SK-N-SH (cell line): ENCODE measurements around the gene PSMF1. TPM values are rescaled to one million over a fixed set of nuclear protein-coding genes. Genes with fewer than 3 reads are reported as not detected.

Source experiments
- CTCF ChIA-PET: fragments of 300-600, 350-600 bp; formaldehyde crosslinking; extraction: SDS; loops from one replicate; lab custom pipeline; 2021; lab: Yijun Ruan, JAX
- POLR2A ChIA-PET: fragments of 350-600 bp; sonication (Branson Sonifier 250); formaldehyde crosslinking; extraction: SDS; loops from one replicate; lab custom pipeline; 2020; ENCODE audit warnings: antibody characterized with exemption, inconsistent platforms; lab: Yijun Ruan, JAX
- DNase-seq: peaks from one replicate; pipeline ENCODE4 v3.0.0; 2012
- H2AFZ ChIP-seq: fragments of 200-600 bp; sonication (generic); 2 replicates; pipeline ENCODE4 v1.8.1; 2016; ENCODE audit warnings: antibody characterized with exemption, mild to moderate bottlenecking, low read depth
- H3F3A ChIP-seq: fragments of 200-600 bp; sonication (generic); replicated peaks from 2 replicates; pipeline ENCODE3; 2016; ENCODE audit warnings: antibody characterized with exemption, mild to moderate bottlenecking; ENCODE audit not compliant: insufficient read depth
- H3K27ac ChIP-seq, 2 experiments: fragments of 200-500 bp in 1 of 2; fragments of 200-600 bp in 1 of 2; sonication (Bioruptor generic) in 1 of 2; sonication (generic), shearing (Covaris generic) in 1 of 2; 2 replicates each; pipeline versions ENCODE4 v1.5.1 to v1.6.1; 2014 to 2016; ENCODE audit warnings: low read depth in 2 of 2, inconsistent platforms in 1 of 2, low read length in 1 of 2, mild to moderate bottlenecking in 1 of 2, mixed read lengths in 1 of 2
- H3K27me3 ChIP-seq: fragments of 200-600 bp; sonication (generic), shearing (Covaris generic); 2 replicates; pipeline ENCODE4 v1.6.1; 2016; ENCODE audit warnings: mixed run types; ENCODE audit not compliant: insufficient read depth
- H3K36me3 ChIP-seq, 2 experiments: fragments of 200-500 bp in 1 of 2; fragments of 200-600 bp in 1 of 2; sonication (Bioruptor generic) in 1 of 2; sonication (generic) in 1 of 2; replicated peaks in 1 of 2; 2 replicates each; pipeline versions ENCODE3 to v1.5.1; 2014 to 2016; ENCODE audit warnings: low read length in 1 of 2, mild to moderate bottlenecking in 1 of 2; ENCODE audit not compliant: insufficient read depth in 2 of 2, control insufficient read depth in 1 of 2
- H3K4me1 ChIP-seq, 2 experiments: fragments of 200-500 bp in 1 of 2; fragments of 200-600 bp in 1 of 2; sonication (Bioruptor generic) in 1 of 2; sonication (generic), shearing (Covaris generic) in 1 of 2; 2 replicates each; pipeline versions ENCODE4 v1.5.1 to v1.6.1; 2014 to 2016; ENCODE audit warnings: low read depth in 1 of 2, low read length in 1 of 2, mixed run types in 1 of 2; ENCODE audit not compliant: insufficient read depth in 2 of 2, control insufficient read depth in 1 of 2
- H3K4me2 ChIP-seq: fragments of 200-600 bp; sonication (generic), shearing (Covaris generic); 2 replicates; pipeline ENCODE4 v1.6.1; 2017; ENCODE audit warnings: mixed run types
- H3K4me3 ChIP-seq, 2 experiments: fragments of 200-500 bp in 1 of 2; fragments of 200-600 bp in 1 of 2; sonication (Bioruptor generic) in 1 of 2; sonication (generic), shearing (Covaris generic) in 1 of 2; 2 replicates each; pipeline versions ENCODE4 v1.5.1 to v1.8.1; 2014 to 2016; ENCODE audit warnings: low read depth in 2 of 2, inconsistent platforms in 1 of 2, low read length in 1 of 2, mild to moderate bottlenecking in 1 of 2, mixed read lengths in 1 of 2, moderate library complexity in 1 of 2
- H3K79me2 ChIP-seq: fragments of 200-600 bp; sonication (generic); 2 replicates; pipeline ENCODE4 v1.8.1; 2017; ENCODE audit warnings: mild to moderate bottlenecking; ENCODE audit not compliant: insufficient read depth
- H3K9ac ChIP-seq: fragments of 200-600 bp; sonication (generic); 2 replicates; pipeline ENCODE4 v1.6.1; 2017; ENCODE audit warnings: mixed run types
- H3K9me2 ChIP-seq: fragments of 200-600 bp; sonication (generic); 2 replicates; pipeline ENCODE4 v1.6.1; 2017; ENCODE audit warnings: mixed run types
- H3K9me3 ChIP-seq: fragments of 200-600 bp; sonication (generic); 2 replicates; pipeline ENCODE4 v1.6.1; 2017; ENCODE audit warnings: mixed run types, mild to moderate bottlenecking, moderate library complexity
- H4K20me1 ChIP-seq: fragments of 200-600 bp; sonication (generic); 2 replicates; pipeline ENCODE4 v1.6.1; 2017; ENCODE audit warnings: mild to moderate bottlenecking, mixed run types; ENCODE audit not compliant: insufficient read depth
- CHD2 ChIP-seq: fragments of 150-350 bp; IDR thresholded peaks from 2 replicates; pipeline ENCODE4 v1.6.1; 2018; ENCODE audit warnings: low read length; ENCODE audit not compliant: partially characterized antibody
- ELF1 ChIP-seq: IDR thresholded peaks from 2 replicates; pipeline ENCODE4 v1.4.0; 2012
- FOSL2 ChIP-seq: IDR thresholded peaks from 2 replicates; pipeline ENCODE4 v1.4.0; 2012; ENCODE audit warnings: low read depth, mild to moderate bottlenecking, moderate library complexity, borderline replicate concordance
- FOXJ3 ChIP-seq: sonication (generic); formaldehyde crosslinking; IDR thresholded peaks from 2 replicates; pipeline ENCODE4 v1.5.1; 2020; ENCODE audit warnings: mild to moderate bottlenecking, missing genetic modification reagents
- GABPA ChIP-seq: IDR thresholded peaks from 2 replicates; pipeline ENCODE4 v1.4.0; 2012; ENCODE audit warnings: low read depth, mild to moderate bottlenecking
- JUND ChIP-seq: IDR thresholded peaks from 2 replicates; pipeline ENCODE4 v1.4.0; 2012
- MEF2A ChIP-seq: IDR thresholded peaks from 2 replicates; pipeline ENCODE4 v1.4.0; 2012; ENCODE audit warnings: low read depth, borderline replicate concordance
- NFIC ChIP-seq: IDR thresholded peaks from 2 replicates; pipeline ENCODE4 v1.4.0; 2012; ENCODE audit warnings: borderline replicate concordance
- POLR2AphosphoS5 ChIP-seq: IDR thresholded peaks from 2 replicates; pipeline ENCODE4 v1.6.1; 2012; ENCODE audit warnings: low read depth, low read length
- RAD21 ChIP-seq: IDR thresholded peaks from 2 replicates; pipeline ENCODE4 v1.6.1; 2012; ENCODE audit warnings: mild to moderate bottlenecking, low read length
- RCOR1 ChIP-seq: fragments of 150-350 bp; IDR thresholded peaks from 2 replicates; pipeline ENCODE4 v1.6.1; 2017; ENCODE audit warnings: antibody characterized with exemption, low read length
- RXRA ChIP-seq: IDR thresholded peaks from 2 replicates; pipeline ENCODE4 v1.4.0; 2012; ENCODE audit warnings: low read depth, mild to moderate bottlenecking, borderline replicate concordance
- SIN3A ChIP-seq: IDR thresholded peaks from 2 replicates; pipeline ENCODE4 v1.6.1; 2012; ENCODE audit warnings: low read depth, mild to moderate bottlenecking, low read length, moderate library complexity, borderline replicate concordance
- TAF1 ChIP-seq: IDR thresholded peaks from 2 replicates; pipeline ENCODE4 v1.6.1; 2012; ENCODE audit warnings: low read depth, mild to moderate bottlenecking, low read length, moderate library complexity, borderline replicate concordance
- TCF12 ChIP-seq: IDR thresholded peaks from 2 replicates; pipeline ENCODE4 v1.4.0; 2012
- WGBS: methylation state at CpG from one replicate; pipeline ENCODE4 v1.1.6; 2017; ENCODE audit warnings: low lambda C conversion rate; 5-methylcytosine and 5-hydroxymethylcytosine counted together
- polyA plus RNA-seq, 3 experiments: library from polyadenylated mRNA; depleted of rRNA; stranded (reverse); fragments of >200 nt; gene quantifications; 2 replicates each; pipeline ENCODE4 v1.2.3, GENCODE V29; 2012
- TF ChIP-seq, protein P1 (sequence below): fragments of 150-350 bp; IDR thresholded peaks from 2 replicates; pipeline ENCODE4 v1.6.1; 2017; ENCODE audit warnings: antibody characterized with exemption, low read length, low read depth, borderline replicate concordance
- TF ChIP-seq, protein P2 (sequence below): IDR thresholded peaks from 2 replicates; pipeline ENCODE4 v1.4.0; 2012; ENCODE audit warnings: low read depth, borderline replicate concordance
- TF ChIP-seq, protein P3 (sequence below): fragments of 150-350 bp; IDR thresholded peaks from 2 replicates; pipeline ENCODE4 v1.6.1; 2016; ENCODE audit warnings: mild to moderate bottlenecking, low read depth, low read length

Gene PSMF1
- polyA plus RNA-seq, 1 of the 3 experiments (the other 2 are of a cell fraction): 103 TPM

DNA sequence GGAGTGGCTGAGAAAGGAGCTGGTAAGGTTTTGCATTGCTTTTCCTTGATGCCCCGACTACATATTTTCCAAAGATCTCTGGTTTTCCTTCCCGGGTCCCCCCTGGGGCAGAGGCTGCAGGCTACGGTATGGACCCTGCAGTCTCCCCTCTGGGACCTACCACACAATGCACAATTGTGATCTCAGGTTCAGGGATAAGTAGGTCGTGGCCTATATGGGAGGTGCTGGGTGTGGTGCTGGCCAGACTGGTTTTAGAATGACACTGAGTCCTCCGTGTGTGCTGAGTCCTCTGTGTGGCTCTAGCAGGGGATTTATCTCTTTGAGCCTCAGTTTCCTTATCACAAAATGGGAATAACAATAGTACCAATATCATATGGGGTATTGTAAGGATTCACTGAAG lies 85.2 kb downstream of the PSMF1 start:
- TF ChIP-seq RXRA (no peak), POLR2AphosphoS5 (no peak), FOSL2 (no peak), RAD21 (no peak), NFIC (no peak), SIN3A (no peak), TAF1 (no peak), TCF12 (no peak), CHD2 (no peak), FOXJ3 (no peak), JUND (no peak), ELF1 (no peak), RCOR1 (no peak)
- TF ChIP-seq, protein P1, sequence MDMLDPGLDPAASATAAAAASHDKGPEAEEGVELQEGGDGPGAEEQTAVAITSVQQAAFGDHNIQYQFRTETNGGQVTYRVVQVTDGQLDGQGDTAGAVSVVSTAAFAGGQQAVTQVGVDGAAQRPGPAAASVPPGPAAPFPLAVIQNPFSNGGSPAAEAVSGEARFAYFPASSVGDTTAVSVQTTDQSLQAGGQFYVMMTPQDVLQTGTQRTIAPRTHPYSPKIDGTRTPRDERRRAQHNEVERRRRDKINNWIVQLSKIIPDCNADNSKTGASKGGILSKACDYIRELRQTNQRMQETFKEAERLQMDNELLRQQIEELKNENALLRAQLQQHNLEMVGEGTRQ: no peak
- TF ChIP-seq, protein P2, sequence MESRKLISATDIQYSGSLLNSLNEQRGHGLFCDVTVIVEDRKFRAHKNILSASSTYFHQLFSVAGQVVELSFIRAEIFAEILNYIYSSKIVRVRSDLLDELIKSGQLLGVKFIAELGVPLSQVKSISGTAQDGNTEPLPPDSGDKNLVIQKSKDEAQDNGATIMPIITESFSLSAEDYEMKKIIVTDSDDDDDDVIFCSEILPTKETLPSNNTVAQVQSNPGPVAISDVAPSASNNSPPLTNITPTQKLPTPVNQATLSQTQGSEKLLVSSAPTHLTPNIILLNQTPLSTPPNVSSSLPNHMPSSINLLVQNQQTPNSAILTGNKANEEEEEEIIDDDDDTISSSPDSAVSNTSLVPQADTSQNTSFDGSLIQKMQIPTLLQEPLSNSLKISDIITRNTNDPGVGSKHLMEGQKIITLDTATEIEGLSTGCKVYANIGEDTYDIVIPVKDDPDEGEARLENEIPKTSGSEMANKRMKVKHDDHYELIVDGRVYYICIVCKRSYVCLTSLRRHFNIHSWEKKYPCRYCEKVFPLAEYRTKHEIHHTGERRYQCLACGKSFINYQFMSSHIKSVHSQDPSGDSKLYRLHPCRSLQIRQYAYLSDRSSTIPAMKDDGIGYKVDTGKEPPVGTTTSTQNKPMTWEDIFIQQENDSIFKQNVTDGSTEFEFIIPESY: no peak
- TF ChIP-seq, protein P3, sequence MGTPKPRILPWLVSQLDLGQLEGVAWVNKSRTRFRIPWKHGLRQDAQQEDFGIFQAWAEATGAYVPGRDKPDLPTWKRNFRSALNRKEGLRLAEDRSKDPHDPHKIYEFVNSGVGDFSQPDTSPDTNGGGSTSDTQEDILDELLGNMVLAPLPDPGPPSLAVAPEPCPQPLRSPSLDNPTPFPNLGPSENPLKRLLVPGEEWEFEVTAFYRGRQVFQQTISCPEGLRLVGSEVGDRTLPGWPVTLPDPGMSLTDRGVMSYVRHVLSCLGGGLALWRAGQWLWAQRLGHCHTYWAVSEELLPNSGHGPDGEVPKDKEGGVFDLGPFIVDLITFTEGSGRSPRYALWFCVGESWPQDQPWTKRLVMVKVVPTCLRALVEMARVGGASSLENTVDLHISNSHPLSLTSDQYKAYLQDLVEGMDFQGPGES: no peak
- no peaks in the 10 kb centered on the region for H3K4me1 ChIP-seq
- H3K9me3 ChIP-seq: no peaks in the 10 kb centered on the region
- H3K9me2 ChIP-seq: no peaks in the 10 kb centered on the region
- H3K79me2 ChIP-seq: no peaks in the 10 kb centered on the region
- H2AFZ ChIP-seq: no peak overlapping the region
- ChIA-PET POLR2A (interaction anchor here (0.6 kb wide), 1 partner anchor 1491 kb away, joined by 7 read pairs; no protein-coding TSS in a partner anchor), CTCF (interaction anchor here (1.0 to 2.5 kb wide), 4 partner anchors 10 to 263 kb away, joined by 3 to 15 read pairs (median 4); partner anchors contain the start of gene NSFL1C)
- H3K4me3 ChIP-seq: no peak overlapping the region
- H3K9ac ChIP-seq: no peak overlapping the region
- no peak overlapping the region for H3K4me2 ChIP-seq
- 36% methylated on average over 5 of the region's 5 CpGs for WGBS
- H3K27me3 ChIP-seq: no peaks in the 10 kb centered on the region
- DNase-seq: no peak
- H3K27ac ChIP-seq: no peak overlapping the region
- H3K36me3 ChIP-seq: no peaks in the 10 kb centered on the region
- H3F3A ChIP-seq: no peaks in the 10 kb centered on the region
- no peaks in the 10 kb centered on the region for H4K20me1 ChIP-seq

DNA sequence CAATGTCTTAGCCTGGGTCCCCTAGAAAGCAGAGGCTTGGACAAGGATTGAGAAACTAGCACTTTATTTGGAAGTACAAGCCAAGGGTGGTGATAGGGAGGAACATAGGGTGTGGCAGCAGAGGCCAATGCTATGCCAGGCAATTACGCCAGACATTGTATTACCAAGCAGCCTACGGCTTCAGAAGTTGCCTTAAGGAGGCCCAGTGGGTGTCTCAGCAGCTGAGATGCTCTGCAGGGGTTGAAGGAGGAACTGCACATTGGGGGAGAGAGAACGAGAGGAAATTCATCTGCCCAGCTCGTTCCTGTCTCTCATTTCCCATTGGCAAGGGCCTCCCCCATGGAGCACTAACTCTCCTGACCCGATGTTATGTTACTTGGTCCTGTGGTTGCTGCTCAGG lies 85.7 kb downstream of the PSMF1 start:
- Histone ChIP-seq H3K79me2 (no peaks in the 10 kb centered on the region), H3K4me3 (no peak overlapping the region), H3K9ac (no peak overlapping the region), H3K9me3 (no peaks in the 10 kb centered on the region), H3K27ac (no peak overlapping the region), H2AFZ (no peak overlapping the region), H3K4me1 (no peaks in the 10 kb centered on the region), H3K36me3 (no peaks in the 10 kb centered on the region), H4K20me1 (no peaks in the 10 kb centered on the region), H3K27me3 (no peaks in the 10 kb centered on the region; the same call in 1 of the 2 replicates), H3F3A (no peaks in the 10 kb centered on the region), H3K9me2 (no peaks in the 10 kb centered on the region), H3K4me2 (no peak overlapping the region)
- WGBS: 40% methylated on average over 5 of the region's 5 CpGs
- POLR2A ChIA-PET: no interaction called here
- CTCF ChIA-PET: interaction anchor here (1.2 to 2.5 kb wide), 3 partner anchors 9 to 95 kb away, joined by 3 to 15 read pairs (median 4); no protein-coding TSS in a partner anchor
- no peak for DNase-seq
- no peak for TF ChIP-seq RCOR1
- TF ChIP-seq GABPA: no peak
- no peak for TF ChIP-seq MEF2A
